COLO829 (cell line): ENCODE measurements around the gene RIOK1.
"Not testable (repeated sequence)": the region's sequence is repeated elsewhere in the genome, so short reads cannot be mapped to it uniquely, and the experiment has no call there.

Source experiments
- DNase-seq: peaks from one replicate; pipeline ENCODE4 v3.0.0; 2012; ENCODE audit warnings: low spot score

Gene RIOK1

DNA sequence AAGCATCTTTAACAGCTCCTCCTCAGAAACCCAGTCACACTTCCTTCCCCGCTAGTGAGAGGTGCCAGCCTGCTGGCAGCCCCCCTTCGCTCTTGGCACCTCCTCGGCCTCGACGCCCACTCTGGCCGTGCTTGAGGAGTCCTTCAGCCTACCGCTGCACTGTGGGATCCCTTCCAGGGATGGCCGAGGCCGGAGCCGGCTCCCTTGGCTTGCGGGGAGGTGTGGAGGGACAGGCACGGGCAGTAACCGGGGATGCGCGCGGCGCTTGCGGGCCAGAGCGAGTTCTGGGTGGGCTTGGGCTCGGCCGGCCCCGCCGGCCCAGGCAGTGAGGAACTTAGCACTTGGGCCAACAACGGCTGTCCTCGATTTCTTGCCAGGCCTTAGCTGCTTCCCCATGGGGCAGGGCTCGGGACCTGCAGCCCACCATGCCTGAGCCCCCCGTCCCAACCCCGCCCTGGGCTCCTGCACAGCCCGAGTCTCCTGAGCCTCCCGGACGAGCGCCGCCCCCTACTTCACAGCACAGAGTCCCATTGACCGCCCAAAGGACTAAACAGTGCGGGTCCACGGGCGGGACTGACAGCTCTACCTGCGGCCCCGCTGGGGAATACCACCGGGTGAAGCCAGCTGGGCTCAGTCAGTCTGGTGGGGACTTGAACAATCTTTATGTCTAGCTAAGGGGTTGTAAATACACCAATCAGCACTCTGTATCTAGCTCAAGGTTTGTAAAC, 51.6 kb downstream of the RIOK1 start:
- no peak for DNase-seq

DNA sequence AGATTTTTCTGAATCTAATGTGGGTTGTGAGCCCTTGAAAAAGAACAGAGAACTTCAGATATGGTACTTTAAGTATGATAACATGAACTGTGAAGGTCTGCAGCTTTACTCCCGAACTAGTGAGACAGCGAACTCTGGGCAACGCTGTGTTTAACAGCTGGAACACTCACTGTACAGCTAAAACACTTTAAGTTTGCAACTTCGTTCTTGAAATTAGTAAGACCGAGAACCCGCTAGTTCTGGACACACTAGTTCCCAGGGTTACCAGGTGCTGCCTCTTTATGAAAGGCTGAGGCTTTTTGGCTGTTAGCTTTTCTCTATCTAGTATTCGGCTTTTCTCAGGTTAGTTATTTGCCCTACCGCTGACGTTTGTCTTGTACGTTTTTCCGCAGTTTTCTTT, 52.9 kb downstream of the RIOK1 start:
- no peak for DNase-seq

DNA sequence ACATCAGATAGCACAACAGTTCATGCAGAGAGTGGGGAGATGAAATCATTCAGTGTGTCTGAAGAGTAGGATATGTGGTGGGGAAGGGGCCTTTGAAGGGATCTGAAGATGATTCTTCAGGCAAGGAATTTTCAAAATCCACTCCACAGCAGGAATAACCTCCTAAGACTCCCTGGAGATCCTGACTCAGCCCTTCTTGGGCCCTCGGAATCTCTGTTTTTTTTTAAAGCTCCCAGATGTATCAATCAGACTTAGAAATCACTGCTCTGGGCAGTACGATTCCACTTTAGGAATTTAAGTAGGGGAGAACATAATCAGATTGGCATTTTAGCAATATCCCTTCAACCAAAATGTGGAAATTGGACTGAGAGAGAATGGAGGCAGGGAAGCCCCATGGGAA, 55.5 kb downstream of the RIOK1 start:
- DNase-seq = no peak

DNA sequence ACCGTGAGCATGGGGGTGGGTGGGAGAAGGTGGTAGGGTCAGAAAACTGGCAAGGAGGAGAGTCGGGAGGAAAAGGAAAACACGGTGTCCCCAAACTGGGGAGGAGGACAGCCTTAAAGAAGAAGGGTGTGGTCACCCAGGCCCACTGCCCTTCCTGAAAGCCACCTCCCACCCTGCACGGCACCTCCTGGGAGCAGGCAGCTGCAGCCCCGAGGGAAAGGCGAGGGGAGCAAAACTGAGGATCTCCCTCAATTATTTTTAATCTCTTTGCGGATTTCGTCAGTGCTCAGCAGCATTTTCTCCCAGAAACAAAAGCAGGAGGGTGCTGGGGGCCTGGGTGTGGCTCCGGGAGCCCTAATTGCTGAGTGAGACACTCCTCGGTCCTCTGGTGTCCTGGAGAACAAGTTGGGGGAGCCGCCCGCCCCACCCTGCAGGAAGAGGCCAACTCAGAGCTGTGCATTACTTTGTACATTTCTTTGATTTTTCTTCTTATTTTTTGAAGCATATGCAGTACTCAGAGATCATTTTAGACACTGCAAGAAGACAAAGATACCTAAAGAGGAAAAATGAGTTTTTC, 56.4 kb downstream of the RIOK1 start:
- DNase-seq = no peak

DNA sequence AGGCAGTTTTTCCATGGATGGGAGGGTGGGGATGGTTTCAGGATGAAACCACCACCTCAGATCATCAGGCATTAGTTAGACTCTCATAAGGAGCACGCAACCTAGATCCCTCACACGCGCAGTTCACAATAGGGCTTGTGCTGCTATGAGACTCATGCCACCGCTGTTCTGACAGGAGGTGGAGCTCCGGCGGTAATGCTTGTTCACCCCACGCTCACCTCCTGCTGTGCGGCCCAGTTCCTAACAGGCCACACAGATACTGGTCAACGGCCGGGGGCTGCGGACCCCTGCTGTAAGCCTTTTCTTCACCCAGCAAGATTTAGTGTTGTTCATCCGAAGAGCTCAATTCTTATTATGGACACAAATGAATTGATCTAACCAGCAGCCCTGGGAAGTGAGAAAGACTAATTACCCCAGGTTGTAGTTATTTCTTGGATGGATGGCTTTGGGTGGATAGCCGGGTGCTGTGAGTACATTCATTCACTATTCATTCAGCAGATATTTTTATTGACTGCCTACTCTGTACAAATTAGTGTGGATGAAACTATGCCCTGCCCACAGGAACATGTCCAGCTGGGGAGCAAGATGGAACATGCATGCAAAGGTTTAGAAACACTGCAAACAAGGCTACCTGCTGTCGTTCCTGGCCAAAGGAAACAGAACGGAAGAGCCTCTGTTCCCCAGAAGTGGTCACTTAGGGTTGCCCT, 57.2 kb downstream of the RIOK1 start:
- no peak for DNase-seq

DNA sequence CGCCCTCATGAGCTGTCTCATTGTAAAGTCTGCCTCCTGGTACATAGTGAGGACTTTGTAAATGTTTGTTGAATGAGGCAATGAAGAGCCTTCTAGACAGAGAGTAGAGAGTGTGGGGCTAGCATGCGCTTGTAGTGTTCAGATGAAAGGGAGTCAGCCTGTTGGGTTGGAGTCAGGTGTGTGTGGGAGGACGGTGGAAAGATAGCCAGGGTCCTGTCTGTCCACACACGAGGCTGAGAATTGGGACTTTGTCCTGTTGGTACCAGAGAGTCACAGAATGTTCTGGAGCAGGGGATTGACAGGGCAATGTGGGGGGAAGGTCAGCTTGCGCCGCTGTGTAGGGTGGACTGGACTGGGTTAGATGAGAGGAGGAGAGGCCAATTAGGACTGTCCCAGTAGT, 58.6 kb downstream of the RIOK1 start:
- no peak for DNase-seq

DNA sequence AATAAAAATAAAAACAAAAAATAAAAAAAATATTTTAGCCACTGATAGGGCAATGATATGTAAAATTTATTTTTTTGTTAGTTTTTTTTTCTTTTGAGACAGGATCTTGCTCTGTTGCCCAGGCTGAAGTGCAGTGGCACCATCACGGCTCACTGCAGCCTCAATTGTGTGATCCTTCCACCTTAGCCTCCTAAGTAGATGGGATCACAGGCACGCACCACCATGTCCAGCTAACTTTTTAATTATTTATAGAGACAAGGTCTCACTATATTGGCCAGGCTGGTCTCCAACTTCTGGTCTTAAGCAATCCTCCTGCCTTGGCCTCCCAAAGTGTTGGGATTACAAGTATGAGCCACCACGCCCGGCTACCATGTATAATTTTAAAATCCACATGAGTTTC, 59.4 kb downstream of the RIOK1 start:
- no peak for DNase-seq

DNA sequence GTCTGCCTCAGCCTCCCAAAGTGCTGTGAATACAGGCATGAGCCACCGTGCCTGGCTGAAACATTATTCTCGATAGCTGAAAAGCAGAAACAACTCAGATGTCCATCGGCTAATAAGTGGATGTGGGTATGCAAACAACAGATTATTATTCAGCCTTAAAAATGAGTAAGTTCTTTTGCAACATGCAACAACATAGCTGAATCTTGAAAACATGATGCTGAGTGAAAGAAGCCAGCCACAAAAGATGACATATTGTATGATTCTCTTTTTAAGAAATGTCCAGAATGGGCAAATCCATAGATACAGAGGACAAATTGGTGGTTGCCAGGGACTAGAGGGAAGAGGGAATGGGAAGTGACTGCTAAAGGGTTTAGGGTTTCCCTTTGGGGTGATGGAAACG, 61.7 kb downstream of the RIOK1 start:
- no peak for DNase-seq

DNA sequence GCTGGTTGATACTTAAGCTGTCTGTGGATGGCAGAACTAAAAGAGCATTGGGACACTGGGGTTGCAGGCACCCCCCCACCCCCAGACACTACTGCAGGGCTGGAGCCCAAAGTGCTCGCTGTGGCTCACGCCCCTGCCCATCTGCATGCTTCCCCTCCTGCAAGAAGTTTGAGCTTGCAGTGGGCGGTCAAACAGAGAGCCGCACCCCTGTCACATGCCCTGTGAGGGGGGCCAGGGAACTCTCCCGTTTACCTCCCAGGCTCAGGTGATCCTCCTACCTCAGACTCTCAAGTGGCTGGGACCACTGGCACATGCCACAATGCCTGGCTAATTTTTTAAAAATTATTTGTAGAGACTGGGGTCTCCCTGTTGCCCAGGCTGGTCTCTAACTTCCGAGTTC, 63.3 kb downstream of the RIOK1 start:
- no peak for DNase-seq

DNA sequence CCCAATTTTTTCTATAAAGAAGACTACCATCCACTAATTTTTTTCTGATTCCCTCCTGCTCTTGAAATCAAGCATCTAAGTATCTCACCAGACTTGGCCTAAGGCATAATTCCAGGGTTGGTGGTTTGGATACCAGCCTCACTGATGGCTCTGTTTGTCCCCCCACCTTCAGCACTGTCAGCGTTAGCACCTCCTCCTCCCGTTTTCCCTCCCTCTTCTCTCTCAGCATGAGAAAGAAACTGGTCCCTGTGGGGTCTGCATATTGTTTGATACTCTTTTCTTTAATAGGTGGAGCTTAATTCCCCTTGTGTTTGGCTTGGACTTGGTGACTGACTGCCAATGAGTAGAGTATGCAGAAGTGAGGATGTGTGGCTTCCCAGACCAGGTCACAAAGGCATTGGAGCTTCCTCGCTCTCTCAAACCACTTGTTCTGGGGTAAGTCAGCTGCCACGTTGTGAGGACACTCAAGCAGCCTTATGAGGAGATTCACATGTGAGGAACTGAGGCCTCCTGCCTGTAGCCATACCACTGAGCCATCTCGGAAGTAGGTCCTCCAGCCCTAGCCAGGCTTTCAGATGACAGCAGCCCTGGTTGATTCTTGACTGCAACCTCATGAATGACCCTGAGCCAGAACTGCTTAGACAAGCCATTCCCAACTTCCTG, 65.2 kb downstream of the RIOK1 start:
- no peak for DNase-seq

DNA sequence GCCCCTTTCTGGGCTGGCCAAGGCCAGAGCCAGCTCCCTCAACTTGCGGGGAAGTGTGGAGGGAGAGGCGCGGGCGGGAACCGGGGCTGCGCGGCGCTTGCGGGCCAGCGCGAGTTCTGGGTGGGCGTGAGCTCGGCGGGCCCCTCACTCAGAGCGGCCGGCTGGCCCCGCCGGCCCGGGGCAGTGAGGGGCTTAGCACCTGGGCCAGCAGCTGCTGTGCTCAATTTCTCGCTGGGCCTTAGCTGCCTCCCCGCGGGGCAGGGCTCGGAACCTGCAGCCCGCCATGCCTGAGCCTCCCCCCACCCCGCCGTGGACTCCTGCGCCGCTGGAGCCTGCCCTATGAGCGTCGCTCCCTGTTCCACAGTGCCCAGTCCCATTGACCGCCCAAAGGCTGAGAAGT, 66.7 kb downstream of the RIOK1 start:
- not testable (repeated sequence) for DNase-seq

DNA sequence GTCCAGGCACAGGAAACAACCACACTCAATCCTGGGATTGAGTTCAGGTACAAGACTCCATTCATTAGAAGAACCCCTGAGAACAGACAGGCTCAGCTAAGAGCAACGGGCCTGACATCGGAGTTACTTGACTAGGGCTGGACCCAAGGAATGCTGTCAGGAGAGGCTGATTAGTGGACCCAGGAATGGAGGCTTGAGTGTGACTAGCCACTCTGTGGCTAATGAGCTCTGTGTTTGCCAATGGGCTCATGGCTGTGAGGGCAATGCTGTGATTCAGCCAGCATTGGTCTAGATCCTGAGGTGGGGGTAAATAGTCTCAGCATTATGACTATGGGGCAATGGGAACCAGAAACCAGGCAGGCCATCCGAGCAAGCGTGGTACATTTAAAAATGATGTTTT, 71.8 kb downstream of the RIOK1 start:
- DNase-seq = no peak

DNA sequence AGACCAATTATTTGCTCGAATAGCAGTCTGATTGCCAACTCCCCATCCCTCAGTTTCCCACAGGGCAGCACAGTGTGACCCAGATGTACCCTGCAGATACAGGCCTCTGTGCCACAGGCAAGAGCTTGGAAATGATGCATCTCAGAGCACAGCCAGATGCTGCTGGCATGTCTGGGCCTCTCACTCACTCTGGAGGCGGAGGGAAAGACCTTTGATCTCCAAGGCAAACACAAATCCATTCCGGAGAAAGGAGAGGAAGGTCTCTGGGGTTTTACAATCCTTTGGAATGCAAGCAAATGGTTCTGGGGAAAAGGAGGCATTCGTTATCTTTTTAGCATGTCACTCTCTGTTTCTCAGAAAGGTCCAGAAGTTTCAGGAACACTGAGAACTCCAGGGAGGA, 74.2 kb downstream of the RIOK1 start:
- DNase-seq = peak; percentile 30

DNA sequence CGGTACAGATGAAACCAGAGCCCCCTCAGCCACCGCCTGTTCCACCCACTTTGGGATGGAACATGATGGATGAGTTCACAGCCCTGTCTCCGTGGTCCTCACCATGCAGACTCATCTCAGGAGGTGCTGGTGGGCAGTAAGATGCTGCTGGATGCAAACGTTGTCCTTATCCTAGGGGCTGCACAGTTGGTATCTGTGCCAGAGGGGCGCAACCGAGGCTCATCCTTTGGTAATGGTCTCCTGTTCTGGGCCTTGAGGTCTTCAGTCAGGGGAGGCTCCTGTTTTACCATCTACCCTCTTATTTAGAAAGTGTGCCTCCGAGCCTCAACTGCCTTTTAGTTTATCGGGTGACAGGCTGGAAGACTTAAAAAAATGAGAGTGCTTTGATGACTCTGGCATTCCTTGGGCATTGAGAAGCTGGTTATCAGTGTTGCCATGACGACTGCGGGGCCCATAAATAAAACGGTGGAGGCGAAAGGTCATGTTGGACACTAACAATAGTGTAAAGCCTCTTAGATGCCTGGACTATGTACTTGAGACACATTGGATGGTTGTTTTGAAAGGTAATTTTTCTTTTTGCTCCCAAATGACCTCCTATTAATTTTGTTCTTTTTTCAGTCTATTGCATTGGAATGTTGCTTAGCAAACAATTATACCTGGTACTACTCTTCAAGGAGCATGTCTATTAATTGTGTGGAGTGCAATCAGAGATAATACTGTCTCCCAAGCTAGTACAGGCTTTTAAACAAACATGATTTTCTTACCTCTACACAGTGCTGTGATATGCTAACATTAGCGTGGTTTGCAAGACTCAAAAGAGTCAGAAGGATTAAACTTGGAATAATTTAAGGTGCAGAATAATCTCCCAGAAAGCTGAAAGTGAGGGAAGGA, 77.6 kb downstream of the RIOK1 start:
- DNase-seq = peak; percentile 45
